ENCODE data around the gene UBE2Q1. TPM values are rescaled to one million over a fixed set of nuclear protein-coding genes. Genes with fewer than 3 reads are reported as not detected.
A peak's percentile ranks its signal among the peaks of the same experiment; 100 is the strongest.

UBE2Q1 gene
- polyA plus RNA-seq, 1 donor (not counting 4 experiments of a cell fraction or from before 2014, with no cell fraction given) = 17.6 TPM

GRCh38 chr1:154567386-154568156, 9.1 kb upstream of the UBE2Q1 start, which contains the start of gene CHRNB2:
Gene CHRNB2 (plus strand): TSS chr1:154567778. CDS start chr1:154568045, 267 bp downstream.
- Histone ChIP-seq H3K27me3 (ENCODE audit: control insufficient read depth, extremely low read depth, insufficient read depth, low read length) (peaks cover 18% of the 10 kb centered on the region), H4K20me1 (ENCODE audit: control insufficient read depth, extremely low read depth, insufficient read depth, low read length) (no peaks in the 10 kb centered on the region), H3K79me2 (ENCODE audit: control insufficient read depth, insufficient read depth, low read length) (no peaks in the 10 kb centered on the region), H2AFZ (ENCODE audit: control insufficient read depth, low read length) (no peak within 1 kb of the TSS), H3K9me1 (ENCODE audit: control insufficient read depth, extremely low read depth, insufficient read depth, low read length) (no peaks in the 10 kb centered on the region), H3K4me2 (ENCODE audit: control insufficient read depth, extremely low read depth, insufficient read depth, low read depth, low read length) (peak within 1 kb of the TSS; percentile 64), H3K36me3 (ENCODE audit: control insufficient read depth in 2 of 2, extremely low read depth in 1 of 2, insufficient read depth in 2 of 2, low read length in 2 of 2) (no peaks in the 10 kb centered on the region), H3K27ac (ENCODE audit: control insufficient read depth, insufficient read depth, low read length) (no peak within 1 kb of the TSS), H3K4me3 (ENCODE audit: control insufficient read depth in 2 of 3, extremely low read depth in 1 of 3, insufficient read depth in 2 of 3, low read depth in 1 of 3, low read length in 3 of 3) (peak within 1 kb of the TSS in 2 of 3 experiments; percentile 25 to 53), H3K9me3 (ENCODE audit: control insufficient read depth, low read depth, low read length) (no peaks in the 10 kb centered on the region), H3K9ac (ENCODE audit: control insufficient read depth, extremely low read depth, insufficient read depth, low read length) (no peak within 1 kb of the TSS), H3K4me1 (ENCODE audit: control insufficient read depth, extremely low read depth, insufficient read depth, low read length) (peaks cover 3% of the 10 kb centered on the region)
- no peak for FAIRE-seq
- no peak for TF ChIP-seq CTCF (optimal IDR thresholded peaks at IDR 0.05 in 1 of 3, IDR thresholded peaks at IDR 0.05 in 1 of 3, conservative IDR thresholded peaks at IDR 0.05 in 1 of 3; ENCODE audit: extremely low read depth in 1 of 3, insufficient read depth in 2 of 3, low read length in 3 of 3)
- TF ChIP-seq EZH2 (IDR thresholded peaks at IDR 0.05; ENCODE audit: low read length) = peak; percentile 39
- no peak for DNase-seq (ENCODE audit: low read depth, low spot score)
- dilution Hi-C loops (cut with MboI; ENCODE audit: extremely low pct_ligation_motif_present, low sequenced_read_pairs) = no loop called here

GRCh38 chr1:154565876-154566275, 7.4 kb upstream of the UBE2Q1 start:
- Histone ChIP-seq H3K4me1 (ENCODE audit: control insufficient read depth, extremely low read depth, insufficient read depth, low read length) (peaks cover 3% of the 10 kb centered on the region), H3K79me2 (ENCODE audit: control insufficient read depth, insufficient read depth, low read length) (no peaks in the 10 kb centered on the region), H3K27me3 (ENCODE audit: control insufficient read depth, extremely low read depth, insufficient read depth, low read length) (peaks cover 18% of the 10 kb centered on the region), H3K9ac (ENCODE audit: control insufficient read depth, extremely low read depth, insufficient read depth, low read length) (no peak overlapping the region), H4K20me1 (ENCODE audit: control insufficient read depth, extremely low read depth, insufficient read depth, low read length) (no peaks in the 10 kb centered on the region), H3K9me3 (ENCODE audit: control insufficient read depth, low read depth, low read length) (no peaks in the 10 kb centered on the region), H3K36me3 (ENCODE audit: control insufficient read depth in 2 of 2, extremely low read depth in 1 of 2, insufficient read depth in 2 of 2, low read length in 2 of 2) (no peaks in the 10 kb centered on the region), H2AFZ (ENCODE audit: control insufficient read depth, low read length) (no peak overlapping the region), H3K4me2 (ENCODE audit: control insufficient read depth, extremely low read depth, insufficient read depth, low read depth, low read length) (no peak overlapping the region), H3K27ac (ENCODE audit: control insufficient read depth, insufficient read depth, low read length) (no peak overlapping the region), H3K4me3 (ENCODE audit: control insufficient read depth in 2 of 3, extremely low read depth in 1 of 3, insufficient read depth in 2 of 3, low read depth in 1 of 3, low read length in 3 of 3) (no peak overlapping the region), H3K9me1 (ENCODE audit: control insufficient read depth, extremely low read depth, insufficient read depth, low read length) (no peaks in the 10 kb centered on the region)
- TF ChIP-seq CTCF (optimal IDR thresholded peaks at IDR 0.05 in 1 of 3, IDR thresholded peaks at IDR 0.05 in 1 of 3, conservative IDR thresholded peaks at IDR 0.05 in 1 of 3; ENCODE audit: extremely low read depth in 1 of 3, insufficient read depth in 2 of 3, low read length in 3 of 3) (no peak), EZH2 (IDR thresholded peaks at IDR 0.05; ENCODE audit: low read length) (no peak)
- DNase-seq (ENCODE audit: low read depth, low spot score) (no peak), FAIRE-seq (no peak)
- dilution Hi-C loops (cut with MboI; ENCODE audit: extremely low pct_ligation_motif_present, low sequenced_read_pairs) = no loop called here

Measured in keratinocyte (primary cell).